ENCODE measurements around the gene SLA2.

- TF ChIP-seq CTCF (IDR thresholded peaks at IDR 0.05; ENCODE audit: borderline replicate concordance, extremely low read depth, low read length, poor library complexity, severe bottlenecking) (peak; percentile 98), EZH2 (IDR thresholded peaks at IDR 0.05; ENCODE audit: borderline replicate concordance, low read depth, low read length, severe bottlenecking) (no peak)
Observed at GRCh38 chr20:36605399-36606157, 40.4 kb downstream of the SLA2 start, which contains the start of gene RAB5IF.

Measured in DND-41 (cell line).